ENCODE measurements around the gene PCDHGA1.

PCDHGA1 gene

DNA sequence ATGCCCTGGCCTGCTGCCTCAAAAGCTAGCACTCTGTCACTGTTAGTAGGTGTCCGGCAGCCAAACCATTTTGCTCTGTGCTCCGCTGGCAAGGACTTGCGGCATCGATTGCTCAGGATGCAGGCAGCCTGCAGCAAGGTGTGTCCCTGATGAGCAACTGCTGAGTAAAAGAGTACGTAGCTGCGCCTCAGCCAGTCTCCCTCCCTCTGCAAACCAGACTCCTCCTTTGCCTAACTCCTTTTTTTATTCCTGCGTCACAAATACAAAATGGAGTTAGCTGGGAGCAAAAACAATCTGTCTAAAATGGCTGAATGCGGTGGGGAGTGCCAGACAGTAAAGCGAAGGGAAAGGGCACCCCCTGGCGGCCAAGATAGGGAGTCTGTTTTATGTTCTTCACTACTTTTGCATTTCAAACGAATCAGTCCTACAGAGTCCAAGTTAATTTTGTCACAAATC is 227.4 kb downstream of the PCDHGA1 start:
- peak; percentile 97 for DNase-seq

DNA sequence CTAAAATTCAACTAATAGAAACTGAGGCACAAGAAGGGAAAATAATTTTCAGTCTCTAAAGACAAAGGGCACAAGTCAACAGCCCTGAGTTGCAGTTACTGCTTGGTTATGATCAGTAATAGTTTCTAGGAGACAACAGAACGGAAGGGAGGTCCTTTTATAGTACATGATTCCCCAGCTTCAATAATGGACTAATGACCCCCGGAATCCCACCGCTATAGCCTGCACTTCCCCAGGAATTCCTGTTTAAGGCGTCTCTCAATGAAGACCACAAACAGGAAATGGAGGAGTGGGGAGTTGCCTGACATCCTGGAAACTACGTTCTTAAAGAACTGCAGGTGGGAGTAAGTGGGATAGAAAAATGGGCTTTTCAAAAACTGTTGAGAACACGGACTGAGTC is 227.8 kb downstream of the PCDHGA1 start:
- no peak for DNase-seq

DNA sequence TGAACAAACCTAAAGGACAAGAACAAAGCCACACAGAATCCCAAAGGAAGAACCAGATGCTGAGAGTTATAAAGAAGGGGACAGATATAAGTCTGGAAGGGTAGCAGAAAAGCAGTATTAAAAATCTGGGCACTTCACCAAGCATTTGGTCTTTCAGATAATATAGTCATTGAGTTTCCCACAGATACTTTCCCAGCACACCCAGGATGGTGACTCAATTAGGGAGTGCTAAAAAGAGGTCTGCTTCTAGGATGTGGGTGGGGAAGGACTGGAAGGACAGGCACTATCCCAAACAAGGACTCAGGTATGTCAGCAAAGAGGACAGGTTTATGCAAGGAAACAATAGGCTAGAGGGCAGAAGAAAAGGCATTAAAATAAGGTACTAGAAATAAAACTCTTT is 229.1 kb downstream of the PCDHGA1 start:
- DNase-seq: no peak

DNA sequence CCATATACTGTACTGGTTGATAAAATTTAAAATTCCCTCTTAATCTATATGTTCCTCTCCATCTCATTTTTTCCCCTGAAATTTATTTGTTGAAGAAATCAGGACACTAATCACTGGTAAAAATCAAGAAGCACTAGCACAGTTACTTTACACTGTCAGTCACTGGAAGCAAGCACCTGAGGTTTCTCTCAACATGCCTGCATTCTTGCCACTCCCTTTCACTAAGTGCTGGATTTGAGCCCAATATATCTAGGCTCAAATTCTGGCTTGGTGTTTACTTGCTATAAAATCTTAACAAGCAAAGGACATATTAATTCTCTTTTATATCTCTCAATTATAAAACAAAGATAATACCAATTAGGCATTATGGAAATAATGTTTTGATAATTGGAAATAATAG is 229.8 kb downstream of the PCDHGA1 start:
- DNase-seq: peak; percentile 62

DNA sequence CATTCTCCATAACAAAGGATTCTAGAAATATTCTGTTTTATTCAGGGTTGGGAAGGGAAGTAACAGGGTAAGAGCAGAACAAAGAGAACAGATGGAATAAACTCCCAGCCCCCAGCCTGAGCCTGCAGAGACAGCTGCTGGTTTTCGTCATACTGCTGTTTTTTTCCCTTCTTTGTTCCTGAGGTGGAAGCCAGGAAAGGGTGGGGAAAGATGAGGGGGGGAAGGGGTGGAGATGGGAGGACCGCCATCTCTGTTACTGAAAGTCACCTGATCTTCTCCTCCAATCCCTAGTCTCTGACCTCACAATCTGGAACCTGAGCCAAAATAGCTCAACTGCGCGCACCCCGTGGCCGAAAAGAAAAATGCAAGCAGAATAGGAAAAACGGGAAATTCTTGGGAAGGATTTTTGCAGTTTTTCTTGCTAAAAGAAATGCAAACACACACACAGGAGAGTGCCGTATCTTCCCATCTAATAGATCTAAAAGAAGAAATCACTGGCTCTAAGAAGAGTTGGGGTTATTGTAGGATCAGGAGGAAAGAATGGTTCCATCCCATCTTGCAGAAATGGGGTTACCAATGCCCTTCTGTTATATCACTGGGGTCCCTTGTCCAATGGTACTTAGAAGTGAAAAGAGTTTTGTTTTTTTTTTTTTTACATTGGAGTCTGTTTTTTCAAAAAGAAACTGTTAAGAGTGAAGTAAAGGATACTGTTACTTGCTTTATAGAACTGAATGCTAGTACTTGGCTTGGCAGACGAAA is 230.6 kb downstream of the PCDHGA1 start:
- DNase-seq: peak; percentile 94

Data from COR-L47 (cell line).